GM18870 (cell line): ENCODE data around the gene SELPLG.
"Not testable (repeated sequence)": the region's sequence is repeated elsewhere in the genome, so short reads cannot be mapped to it uniquely, and the experiment has no call there.

ENCODE experiments used
- ATAC-seq: cut with Tn5 transposase; IDR thresholded peaks from one replicate; pipeline ENCODE4 v1.9.1; 2021; ENCODE audit warnings: moderate library complexity; ENCODE audit not compliant: unreplicated experiment

SELPLG gene

DNA sequence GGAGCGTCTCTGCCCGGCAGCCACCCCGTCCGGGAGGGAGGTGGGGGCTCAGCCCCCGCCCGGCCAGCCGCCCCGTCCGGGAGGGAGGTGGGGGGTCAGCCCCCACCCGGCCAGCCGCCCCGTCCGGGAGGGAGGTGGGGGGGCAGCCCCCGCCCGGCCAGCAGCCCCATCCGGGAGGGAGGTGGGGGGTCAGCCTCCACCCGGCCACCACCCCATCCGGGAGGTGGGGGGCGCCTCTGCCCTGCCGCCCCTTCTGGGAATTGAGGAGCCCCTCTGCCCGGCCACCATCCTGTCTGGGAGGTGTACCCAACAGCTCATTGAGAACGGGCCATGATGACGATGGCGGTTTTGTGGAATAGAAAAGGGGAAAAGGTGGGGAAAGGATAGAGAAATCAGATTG is 22.6 kb upstream of the SELPLG start:
- ATAC-seq = not testable (repeated sequence)

DNA sequence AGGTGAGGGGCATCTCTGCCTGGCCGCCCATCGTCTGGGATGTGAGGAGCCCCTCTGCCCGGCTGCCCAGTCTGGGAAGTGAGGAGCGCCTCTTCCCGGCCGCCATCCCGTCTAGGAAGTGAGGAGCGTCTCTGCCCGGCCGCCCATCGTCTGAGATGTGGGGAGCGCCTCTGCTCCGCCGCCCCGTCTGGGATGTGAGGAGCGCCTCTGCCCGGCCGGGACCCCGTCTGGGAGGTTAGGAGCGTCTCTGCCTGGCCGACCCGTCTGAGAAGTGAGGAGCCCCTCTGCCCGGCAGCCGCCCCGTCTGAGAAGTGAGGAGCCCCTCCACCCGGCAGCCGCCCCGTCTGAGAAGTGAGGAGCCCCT is 22.1 kb upstream of the SELPLG start:
- not testable (repeated sequence) for ATAC-seq

DNA sequence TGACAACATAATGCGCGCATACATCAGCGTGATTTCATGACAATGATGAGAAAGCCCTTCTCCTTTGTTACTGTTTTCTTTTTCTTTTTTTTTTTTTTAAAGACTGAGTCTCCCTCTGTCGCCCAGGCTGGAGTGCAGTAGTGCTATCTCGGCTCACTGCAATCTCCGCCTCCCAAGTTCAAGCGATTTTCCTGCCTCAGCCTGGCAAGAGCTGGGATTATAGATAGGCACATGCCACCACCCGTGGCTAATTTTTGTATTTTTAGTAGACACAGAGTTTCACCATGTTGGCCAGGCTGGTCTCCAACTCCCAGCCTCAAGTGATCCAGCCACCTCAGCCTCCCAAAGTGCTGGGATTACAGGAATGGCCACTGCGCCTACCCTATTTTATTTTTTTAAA is 20.9 kb upstream of the SELPLG start:
- ATAC-seq = not testable (repeated sequence)

DNA sequence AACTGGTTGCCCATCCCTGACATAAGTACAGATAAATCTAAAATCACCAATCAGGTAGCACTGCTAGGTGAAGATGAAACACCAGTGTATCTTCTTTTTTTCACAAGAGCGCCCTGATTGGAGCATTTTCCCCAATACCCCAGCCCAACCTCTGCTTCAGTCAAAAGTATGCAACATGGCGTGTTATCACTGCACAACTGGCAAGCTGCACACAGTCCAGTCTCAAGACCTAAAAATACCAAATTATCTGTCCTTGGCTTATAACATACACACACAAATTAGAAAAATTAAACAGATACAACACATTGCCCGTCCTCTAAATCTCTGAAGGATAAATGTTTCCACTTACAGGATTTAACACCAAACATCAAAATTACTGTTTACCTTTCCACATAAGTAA is 20.2 kb upstream of the SELPLG start:
- ATAC-seq = no peak

DNA sequence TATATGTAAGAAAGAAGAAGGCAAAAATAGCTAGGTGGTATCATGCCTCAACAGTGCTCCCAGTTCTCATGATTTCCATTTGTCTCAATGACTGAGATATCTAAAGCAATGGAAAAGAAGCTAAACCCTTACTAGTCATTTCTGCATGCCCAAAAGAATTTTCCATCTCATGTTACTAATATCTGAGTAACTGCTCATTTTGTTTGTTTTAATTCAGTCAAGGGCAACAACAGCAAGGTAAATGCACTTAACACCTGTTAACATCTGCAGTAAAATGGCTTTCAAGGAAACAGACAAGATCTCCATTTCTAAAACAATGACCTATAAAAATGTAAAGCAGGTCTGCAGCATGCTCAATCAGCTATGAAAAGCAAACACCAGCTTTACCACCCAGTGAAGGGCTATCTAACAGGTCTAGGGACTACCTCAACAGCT is 19.4 kb upstream of the SELPLG start:
- no peak for ATAC-seq

DNA sequence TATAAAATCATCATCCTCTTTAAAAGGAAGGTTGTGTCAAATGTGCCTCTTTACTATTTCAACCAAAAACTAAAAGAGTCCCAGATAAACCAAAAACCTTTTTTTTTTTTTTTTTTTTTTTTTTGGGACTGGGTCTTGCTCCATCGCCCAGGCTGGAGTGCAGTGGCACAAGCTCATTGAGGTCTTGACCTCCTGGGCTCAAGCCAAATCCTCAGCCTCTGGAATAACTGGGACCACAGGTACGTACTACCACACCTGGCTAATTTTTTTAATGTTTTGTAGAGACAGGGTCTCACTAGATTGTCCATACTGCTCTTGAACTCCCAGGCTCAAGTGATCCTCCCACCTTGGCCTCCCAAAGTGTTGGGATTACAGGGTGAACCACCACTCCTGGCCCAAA is 16.4 kb upstream of the SELPLG start:
- ATAC-seq = no peak

DNA sequence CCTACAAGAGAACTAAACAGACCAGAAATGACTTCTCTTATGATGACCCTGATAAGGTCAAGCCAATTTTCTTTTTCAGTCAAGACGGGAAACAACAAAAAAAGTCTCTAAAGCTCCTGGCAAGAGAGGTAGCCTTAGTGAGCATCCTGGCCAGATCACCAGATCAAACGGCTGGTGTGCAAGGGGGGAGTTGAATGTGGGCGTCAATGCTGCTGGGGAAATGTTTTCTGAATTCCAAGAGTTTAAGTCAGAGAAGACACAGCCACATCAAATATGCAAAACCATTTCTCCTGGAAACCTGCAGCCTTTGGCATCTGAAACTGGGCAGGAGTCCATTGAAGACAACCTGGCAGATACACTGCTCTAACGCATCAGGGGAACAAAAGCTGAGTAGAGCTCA is 16.0 kb upstream of the SELPLG start:
- ATAC-seq = no peak

DNA sequence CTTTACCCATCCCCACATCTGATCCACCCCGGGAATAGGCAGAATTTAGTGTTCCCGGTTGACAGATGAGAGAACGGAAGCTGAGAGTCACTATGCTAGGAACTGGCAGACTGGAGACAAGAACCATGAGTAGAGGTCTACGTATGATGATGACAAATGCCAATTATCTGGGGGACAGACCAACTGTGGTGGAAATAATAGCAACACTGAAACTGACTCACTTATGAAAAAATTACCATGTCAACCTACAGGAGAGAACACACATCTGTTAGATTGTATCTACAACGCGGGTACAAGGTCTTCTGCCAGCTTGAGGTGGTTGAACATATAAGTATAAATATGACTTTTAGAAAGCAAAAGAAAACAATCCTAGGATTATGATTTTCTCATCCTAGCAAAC is 15.4 kb upstream of the SELPLG start:
- no peak for ATAC-seq

DNA sequence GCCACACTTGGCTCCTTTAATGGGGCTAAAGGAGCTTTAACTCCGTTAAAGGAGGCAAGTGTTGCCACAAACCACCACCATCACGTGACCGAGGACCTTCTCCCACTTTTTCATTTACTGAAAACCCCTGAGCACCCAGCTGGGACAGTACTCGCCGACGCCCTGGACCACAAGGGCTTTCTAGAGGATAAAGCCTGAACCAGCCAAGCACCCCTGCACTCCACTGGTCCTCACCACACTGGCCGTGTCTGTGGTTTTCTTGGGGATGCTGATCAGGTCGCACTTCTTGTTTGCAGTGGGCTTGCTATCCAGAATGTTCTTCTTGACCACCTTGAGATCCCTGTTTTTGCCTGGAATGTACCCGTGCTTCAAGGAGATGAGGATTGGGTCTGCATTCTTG is 14.7 kb upstream of the SELPLG start:
- ATAC-seq = no peak

DNA sequence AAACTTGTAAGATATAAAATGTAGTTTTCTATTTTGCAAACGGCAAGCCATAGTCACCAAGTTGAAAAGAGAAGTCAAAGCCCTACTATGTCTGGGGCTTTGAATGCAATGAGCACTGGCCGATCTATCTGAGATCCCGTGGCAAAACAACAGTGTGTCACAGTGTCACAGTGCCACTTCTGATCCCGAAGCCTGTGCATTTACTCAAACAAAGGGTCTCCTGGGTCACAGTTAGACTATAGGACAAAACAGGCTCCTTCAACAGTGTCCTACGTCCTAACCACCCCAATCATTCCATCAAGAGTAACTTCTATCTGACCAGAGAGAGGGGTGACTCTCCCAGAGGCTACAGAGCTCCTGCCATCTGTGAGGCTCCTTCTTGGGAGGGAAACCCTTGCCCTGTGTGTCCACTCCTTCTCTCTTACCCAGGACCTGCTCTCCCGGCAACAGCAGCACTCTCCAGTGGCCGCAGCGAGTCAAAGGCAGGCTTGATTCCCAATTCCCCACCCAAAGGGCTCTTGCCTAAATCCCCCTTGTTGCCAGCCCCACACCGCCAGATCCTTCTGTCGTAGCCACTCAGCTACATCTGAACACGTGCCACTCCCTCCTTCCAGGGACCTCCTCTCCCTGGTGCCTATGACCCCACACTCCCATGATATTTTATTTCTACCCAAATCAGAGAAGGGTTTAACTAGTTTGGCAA is 14.0 kb upstream of the SELPLG start:
- ATAC-seq = no peak

DNA sequence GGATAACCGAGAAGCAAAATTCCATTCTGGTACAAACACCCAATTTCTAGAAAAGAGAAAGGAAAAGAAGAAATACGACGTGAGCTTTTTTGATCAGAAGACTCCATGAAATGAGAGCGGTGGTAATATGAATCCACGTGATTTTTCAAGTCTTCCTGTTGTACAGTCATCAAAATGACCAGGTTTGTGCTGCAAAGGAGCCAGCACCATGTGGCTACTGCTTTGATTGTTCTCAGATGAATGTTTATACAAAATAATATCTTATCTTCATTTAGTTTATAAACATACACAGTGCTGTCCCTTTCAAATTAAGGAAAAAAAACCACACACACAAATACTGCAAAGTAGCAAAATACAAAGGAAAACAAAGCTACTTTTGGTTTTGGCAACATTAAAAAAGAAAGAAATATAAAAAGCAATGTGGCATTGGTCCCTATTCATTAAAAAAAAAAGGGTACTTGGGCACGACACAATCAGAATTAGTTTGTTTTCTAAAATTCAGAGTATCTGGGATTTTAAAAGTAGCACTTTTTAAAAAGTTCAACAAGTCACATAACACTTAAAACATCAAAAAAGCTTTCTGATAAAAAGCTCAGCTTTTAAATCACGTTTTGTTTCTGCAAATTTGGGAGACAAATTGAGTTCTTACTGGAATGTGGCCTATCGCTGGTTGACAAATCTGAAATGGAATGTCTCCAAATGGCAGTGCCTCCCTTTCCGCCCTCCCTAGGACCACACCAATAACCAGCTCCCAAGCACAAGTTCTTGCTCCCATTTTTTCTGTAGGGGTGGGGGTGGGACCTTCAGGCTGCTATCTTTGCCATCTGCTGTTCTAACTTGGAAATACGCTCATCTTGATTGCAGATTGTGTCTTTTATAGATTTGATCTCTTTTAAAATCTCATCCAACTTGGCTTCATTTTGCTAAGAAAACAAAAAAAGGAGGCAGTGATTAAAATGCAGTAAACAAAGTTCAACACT is 13.2 kb upstream of the SELPLG start:
- ATAC-seq = no peak

DNA sequence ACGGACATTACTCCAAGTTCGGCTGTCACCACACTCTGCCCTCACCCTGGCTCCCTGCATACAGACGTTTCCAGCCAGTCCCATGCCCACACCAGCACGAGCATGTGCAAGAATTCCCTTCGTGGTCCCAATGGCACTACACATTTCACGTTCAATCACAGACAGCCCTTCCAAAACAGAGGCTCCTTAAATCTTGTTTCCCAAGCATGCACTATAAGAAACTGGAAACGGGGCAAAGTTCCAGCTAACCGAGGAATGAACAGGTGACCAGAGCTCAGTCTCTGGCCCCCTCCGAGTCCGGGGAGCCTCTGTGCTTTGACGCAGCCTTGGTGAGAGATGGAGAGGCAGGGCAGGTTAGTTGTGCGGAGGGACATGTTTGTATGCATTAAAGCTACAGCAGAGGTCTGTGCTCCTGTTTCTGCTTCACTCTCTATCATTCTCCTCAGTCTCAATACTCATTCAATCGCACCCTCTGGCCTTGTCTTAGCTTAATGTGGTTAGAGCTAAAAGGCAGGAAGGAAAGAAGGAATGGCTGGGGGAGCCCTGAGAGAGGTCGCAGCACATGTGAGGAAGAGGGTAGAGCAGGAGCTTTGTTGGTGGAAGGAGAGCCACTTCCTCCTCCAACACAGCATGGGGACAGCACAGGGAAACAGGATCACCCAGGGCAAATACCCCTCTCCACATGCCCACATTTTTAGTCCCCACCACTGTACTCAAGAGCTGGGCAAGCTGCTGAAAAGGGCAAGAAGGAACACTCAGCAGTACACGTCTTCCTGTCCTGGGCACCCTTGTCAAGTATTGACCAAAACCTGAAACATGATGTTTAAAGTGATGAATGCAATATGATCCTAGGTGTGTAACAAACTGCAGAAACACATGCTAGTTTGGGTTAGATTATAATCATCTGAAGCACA is 12.2 kb upstream of the SELPLG start:
- no peak for ATAC-seq

DNA sequence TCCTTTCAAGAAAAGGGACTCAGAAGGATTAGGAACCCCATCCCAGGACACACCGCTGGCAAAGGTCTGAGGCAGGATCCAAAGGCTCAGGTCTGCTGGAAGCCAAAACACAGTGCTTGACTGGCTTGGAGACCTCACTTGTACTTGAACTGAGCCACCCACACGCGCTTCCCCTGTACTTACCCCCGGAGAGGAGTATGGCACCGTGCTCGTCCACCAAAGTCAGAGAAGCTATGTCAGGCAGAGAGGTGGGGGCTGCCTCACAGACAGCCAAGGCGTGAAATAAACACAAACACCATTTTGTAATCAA is 11.1 kb upstream of the SELPLG start:
- ATAC-seq = no peak

DNA sequence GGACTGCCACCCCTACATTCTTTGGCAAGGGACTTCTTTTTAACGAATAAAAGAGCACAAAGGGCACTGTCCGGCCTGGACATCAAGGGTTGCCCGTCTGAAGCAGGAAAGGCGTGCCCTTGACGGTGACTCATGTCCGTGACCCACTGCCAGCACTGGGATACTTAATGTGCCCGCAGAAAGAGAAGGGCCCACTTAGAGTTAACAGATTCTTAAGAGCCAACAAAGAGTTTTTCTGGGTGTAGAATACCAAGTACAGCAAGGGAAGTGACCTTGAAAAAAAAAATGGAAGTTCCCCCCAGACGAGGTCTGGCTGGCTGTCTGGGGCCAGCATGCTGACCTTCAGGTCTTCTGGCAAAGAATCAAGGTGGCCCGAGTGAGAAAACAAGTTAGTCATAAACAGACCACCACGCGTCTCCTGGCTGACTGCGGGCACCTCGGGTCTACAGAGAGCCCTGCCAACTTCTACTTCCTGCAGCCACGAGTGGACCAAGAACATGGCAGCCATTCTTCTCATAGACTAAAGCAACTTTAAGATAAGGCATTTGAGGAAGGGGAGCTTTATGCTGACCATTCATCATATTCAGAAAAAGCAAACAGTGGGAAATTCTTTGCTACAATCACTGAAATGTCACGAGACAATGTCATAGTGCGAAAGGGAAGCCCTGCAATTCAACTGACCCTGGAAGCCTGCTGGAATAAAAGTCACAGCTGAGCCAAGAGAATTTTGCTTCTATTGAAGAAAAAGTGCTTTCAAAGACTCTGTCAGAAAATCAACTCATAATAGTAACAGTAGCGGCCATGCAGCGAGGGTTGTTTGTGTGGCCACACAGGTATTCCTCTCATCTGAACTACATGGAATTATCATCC is 10.5 kb upstream of the SELPLG start:
- no peak for ATAC-seq

DNA sequence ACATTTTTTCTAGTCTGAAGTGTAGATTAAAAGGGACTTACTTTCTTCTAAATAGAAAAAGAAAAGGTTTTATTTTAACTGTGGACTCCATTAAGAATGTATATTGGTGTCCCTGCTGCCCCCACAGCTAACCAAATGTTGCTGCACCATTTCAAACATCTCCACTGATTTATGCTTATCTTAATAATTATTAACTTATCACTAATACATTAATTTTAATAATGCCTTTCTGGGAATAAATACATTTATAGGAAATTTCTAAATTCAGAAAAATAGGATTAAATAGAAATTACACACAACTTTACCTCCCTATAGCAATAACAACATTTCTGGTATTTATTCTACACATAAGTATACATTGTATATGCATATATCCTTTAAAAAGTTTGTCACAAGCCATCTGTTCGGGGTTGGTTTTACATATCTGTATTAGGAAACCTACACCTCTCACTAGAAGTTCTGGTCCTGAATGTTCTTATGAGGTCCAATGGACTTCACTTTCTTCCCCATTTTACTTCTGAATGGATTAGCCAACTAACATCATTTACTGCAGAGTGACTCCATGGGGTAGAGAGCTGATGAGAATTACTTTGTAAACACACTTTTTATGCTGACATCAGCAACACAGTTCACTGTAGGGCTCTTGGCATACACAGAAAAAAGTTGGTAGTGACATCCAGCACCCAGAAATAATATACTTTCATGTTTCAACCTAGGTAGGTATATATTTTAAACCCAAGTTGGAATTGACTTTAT is 9.4 kb upstream of the SELPLG start:
- ATAC-seq = no peak

DNA sequence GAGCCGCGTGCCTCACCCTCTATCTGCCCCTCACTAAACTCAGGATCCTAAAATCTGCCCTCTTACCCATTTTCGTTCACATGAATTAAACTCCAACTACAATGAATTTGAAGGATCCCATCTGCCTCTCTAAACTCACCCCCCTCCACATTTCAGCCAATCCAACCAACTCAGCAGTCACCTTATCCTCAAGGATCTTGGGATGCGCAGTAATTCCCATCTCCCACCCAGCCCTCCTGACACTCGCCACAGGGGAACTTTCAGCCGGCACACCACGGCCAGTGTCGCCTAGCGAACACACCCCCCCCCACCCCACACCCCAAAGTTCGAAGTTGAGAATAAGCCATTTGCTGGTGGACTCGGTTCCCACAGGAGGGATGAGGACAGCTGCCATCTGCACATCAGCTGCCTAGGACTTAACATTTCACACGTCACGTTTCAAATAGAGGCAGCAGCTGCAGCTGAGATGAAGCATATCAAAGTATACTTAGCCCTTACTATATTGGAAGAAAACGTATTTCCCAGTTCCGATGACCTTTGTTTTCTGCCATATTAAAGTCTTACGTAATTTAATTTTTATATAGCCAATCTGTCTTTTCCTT is 8.7 kb upstream of the SELPLG start:
- no peak for ATAC-seq

DNA sequence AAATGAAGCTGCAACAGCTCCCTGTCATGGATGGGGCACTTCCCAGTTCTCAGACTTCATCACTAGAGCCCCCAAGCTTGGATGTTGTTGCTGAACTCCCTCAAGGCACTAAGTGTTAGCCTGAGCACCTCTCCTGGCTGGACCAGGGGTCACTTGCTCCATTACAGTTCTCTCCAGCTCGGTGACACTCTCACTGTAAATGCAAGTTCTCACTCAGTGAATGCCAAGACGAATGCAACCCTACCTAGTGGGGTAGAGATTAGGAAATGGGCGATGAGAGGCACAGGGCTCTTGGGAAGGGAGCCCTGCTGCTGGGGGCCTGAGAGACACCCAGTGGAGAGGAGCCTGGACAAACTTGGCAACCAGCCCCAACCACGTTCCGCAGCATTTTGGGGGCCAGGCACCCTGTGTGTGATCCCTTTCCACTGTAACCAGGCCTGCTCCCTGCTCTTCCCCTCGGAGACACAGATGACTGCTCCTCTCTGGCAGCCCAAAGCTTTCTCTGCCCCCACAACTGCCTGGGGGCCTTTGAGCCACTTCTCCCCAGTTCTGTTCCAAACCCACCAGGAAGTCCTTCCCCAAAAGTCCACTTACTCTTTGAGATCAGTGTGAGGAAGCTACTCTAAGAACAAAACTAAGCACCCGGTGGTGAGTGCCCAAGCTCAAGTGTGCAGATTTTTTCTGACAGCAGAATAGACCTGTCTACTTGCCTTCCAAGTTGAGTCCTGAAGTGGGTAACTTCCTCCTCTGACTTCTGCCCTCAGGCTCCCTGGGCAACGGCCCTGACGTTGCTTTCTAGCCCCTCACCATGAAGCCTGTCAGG is 8.0 kb upstream of the SELPLG start:
- ATAC-seq = no peak

DNA sequence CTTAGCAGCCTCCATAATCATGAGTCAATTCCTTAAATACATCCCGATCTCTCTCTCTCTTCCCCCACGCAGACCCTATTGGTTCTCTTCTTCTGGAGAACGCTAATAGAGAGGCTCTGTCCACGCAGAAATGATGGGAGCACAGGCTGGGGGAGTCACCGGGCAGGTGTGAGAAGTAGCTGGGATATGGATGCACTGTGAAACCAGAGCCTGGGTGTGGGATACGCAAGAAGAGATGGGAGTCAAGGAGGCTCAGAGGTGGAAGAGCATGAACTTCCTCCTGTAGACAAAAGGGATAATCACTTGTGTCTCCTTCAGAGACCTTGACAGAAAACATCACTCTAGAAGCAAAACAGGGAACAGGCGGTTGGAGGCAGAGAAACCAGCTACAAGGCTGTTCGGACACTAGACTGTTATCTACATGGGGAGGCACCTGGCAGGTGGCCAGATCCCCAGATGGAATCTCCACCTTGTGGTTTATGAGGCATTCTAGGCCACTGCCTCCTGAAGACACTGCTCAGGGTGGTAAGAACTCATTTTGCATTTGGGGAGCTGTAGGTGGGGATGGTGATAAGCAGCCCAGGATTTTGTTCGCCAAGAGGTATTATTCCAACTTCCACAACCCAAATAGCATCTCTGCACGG is 7.2 kb upstream of the SELPLG start:
- ATAC-seq = no peak
